Jurkat, Clone E6-1 (cell line): ENCODE data around the gene OR2J2. TPM values are rescaled to one million over a fixed set of nuclear protein-coding genes. Genes with fewer than 3 reads are reported as not detected.
"Not testable (repeated sequence)": the region's sequence is repeated elsewhere in the genome, so short reads cannot be mapped to it uniquely, and the experiment has no call there.

Experiments used
- DNase-seq: peaks from one replicate; pipeline ENCODE4 v3.0.0-alpha.2; 2011; ENCODE audit warnings: low read depth, low spot score
- H3K4me3 ChIP-seq: 2 replicates; pipeline ENCODE4 v1.5.1; 2011; ENCODE audit warnings: mild to moderate bottlenecking, low read length, control low read depth, moderate library complexity
- polyA plus RNA-seq: library from polyadenylated mRNA; unstranded; fragments of >200 nt; gene quantifications from one replicate; pipeline ENCODE4 v1.2.1, GENCODE V29; 2012; ENCODE audit warnings: missing spikeins; ENCODE audit not compliant: insufficient read length, insufficient read depth

The OR2J2 gene
- not detected for polyA plus RNA-seq

DNA sequence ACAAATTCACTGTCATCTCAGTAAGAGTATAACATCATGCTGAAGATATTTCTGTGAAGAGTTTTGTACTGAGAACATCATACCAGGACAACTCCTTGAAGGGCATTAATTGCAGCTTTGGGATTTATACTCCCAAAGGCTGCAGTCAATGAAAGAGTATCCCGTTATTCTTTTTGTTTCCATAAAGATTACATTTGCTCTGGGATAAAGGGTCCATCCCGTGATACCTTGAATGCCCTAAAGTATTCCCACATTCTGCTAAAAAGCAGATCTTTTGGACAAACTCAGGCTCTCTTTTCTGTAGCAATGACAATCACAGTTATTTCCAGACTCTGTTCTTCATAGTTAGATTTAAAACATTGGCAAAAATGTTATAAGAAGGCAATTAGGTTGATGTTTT is at the start of gene OR2J2:
TSS of gene OR2J2 (plus strand) at position 301 of the 400 bp plus-strand sequence. CDS start 2,729 bp downstream, outside the sequence.
- not testable (repeated sequence) for DNase-seq, H3K4me3 ChIP-seq

DNA sequence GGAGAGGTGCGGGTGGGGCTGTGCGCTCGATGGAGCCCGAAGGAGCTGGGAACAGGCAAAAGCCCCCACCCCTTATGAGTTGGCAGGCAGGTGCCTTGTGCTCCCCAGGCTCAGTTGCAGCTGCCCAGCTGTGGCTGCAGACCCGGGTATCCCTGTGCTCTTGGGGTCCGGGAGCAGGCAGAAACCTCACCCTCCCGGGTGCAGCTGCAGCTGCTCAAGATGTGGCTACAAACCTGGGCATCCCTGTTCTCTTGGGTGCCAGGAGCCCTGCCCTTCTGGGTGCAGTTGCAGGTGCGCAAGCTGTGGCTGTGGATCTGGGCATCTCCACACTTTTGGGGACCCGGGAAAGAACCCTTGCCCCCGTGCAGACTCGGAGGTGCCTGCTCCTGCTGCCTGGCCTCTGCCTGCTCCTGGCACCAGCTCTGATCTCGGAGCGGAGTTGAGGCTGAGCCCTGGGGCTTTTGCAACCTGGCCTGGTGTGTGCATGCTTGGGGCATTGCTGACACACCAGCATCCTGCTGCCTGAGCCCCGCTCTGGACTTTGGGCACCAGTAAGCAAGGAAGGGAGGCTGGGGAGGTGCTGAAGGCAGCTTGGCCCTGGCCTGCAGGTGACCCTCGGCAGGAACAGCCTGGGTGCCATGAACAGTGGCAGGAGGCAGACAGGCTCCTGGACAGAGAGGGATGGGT is 41.2 kb upstream of the OR2J2 start:
- no peak for DNase-seq
- H3K4me3 ChIP-seq: no peak overlapping the region

DNA sequence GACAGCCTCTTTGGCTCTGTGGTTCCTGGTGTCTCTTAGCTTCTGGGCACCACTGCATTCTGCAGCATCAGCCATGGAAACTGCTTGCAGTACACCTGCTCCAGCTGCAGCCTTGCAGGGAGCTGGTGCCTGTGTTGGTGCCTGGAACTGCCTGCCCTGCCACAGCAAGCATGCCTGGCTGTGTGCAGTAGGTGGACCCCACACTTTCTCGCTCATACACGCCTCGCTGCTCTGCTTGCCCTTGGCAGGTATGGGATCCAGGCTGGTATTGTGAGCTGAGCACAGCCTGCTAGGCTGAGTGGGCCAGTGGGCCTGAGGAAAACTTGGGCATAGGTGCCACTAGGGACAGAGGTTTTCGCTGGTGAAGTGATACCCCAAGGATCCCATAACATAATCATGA is 40.1 kb upstream of the OR2J2 start:
- DNase-seq: no peak
- no peak overlapping the region for H3K4me3 ChIP-seq

DNA sequence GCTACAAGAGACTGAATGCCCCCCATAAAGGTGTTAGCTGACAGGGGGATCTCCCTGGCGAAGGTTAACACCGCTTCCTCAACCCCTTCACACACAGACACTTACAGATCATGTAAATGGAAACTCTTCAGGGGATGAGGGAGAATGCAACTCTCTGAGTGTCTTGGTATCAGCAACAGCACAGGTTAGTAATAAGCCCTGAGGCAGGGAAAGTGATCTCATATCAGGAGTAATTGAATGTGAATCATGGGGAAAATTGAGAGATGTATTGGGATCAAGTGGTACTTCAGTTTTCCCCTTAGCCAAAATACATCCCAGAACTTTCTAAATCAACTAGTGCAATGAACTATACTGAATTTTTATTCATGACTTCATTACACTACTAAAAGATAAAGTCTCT is 39.0 kb upstream of the OR2J2 start:
- H3K4me3 ChIP-seq: no peak overlapping the region
- DNase-seq: no peak

DNA sequence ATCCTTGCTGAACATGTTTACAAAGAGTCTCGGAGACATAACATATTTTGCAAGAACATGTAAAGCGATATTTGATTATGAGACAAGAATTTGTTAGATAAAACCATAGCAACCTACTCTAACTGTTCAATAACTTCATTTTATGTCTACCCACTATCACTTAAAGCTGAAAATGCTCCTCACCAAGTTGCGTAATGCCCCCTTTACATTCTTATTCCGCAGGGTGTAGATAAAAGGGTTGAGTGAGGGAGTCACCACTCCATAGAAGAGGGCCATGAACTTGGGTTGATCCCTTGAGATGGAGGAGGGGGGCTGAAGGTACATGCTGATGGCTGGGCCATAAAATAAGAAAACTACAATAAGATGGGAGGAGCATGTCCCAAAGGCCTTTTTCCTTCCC is 33.0 kb upstream of the OR2J2 start:
- no peak overlapping the region for H3K4me3 ChIP-seq
- no peak for DNase-seq

GRCh38 chr6:29141606-29142005 is 29.1 kb upstream of the OR2J2 start:
- no peak for DNase-seq
- no peak overlapping the region for H3K4me3 ChIP-seq

DNA sequence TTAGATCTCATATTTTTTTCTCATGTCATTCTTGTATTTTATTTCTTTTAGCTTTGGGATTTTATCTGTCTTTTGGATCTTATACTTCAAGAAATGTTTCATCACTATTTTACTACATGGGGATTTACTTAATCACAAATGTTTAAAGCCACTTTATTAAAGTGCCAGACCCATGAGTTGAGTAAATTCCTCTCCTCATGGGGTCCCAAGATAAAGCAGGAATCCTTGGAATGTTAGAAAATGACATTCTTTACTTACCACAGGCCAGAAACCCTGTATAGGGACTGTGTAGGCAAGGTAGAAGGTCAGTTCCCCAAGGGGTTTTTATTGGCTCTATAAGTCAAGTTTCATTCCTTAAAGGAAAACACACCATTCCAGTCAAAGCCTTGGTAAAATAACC is 28.4 kb upstream of the OR2J2 start:
- no peak overlapping the region for H3K4me3 ChIP-seq
- no peak for DNase-seq

- DNase-seq: no peak
- no peak overlapping the region for H3K4me3 ChIP-seq
Measured at GRCh38 chr6:29146179-29146578, 24.5 kb upstream of the OR2J2 start.

- DNase-seq: no peak
Measured at GRCh38 chr6:29147074-29147473, 23.6 kb upstream of the OR2J2 start.

GRCh38 chr6:29149444-29149843 is 21.3 kb upstream of the OR2J2 start:
- DNase-seq, H3K4me3 ChIP-seq: not testable (repeated sequence)

More at GRCh38 chr6:29147074-29147473, 23.6 kb upstream of the OR2J2 start:
- no peak overlapping the region for H3K4me3 ChIP-seq

- no peak for DNase-seq
- no peak overlapping the region for H3K4me3 ChIP-seq
Measured at GRCh38 chr6:29153083-29153482, 17.6 kb upstream of the OR2J2 start.

DNA sequence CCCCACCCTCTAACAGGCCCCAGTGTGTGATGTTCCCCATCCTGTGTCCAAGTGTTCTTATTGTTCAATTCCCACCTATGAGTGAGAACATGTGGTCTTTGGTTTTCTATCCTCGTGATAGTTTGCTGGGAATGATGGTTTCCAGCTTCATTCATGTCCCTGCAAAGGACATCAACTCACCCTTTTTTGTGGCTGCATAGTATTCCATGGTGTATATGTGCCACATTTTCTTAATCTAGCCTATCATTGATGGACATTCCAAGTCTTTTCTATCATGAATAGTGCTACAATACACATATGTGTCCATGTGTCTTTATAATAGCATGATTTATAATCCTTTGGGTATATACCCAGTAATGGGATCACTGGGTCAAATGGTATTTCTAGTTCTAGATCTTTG is 15.5 kb upstream of the OR2J2 start:
- H3K4me3 ChIP-seq, DNase-seq: not testable (repeated sequence)

DNA sequence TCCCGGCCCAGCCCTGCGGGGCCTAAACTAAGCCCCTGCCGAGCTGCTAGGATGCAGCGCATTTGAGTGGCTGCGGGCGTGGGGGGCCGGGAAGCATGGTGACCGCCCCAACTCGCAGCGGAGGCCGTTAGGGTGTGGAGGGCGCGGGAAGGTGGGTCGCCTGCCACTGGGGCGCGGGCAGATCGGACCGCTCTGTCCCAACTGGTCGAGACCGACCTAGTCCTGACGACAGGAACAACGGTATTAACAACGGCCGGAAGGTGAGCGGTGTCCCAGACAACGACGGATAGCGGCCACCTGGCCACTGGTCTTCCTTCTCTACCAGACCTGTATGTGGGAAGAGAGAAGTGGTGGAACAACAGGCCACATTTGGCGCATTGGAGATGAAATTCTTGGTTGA is 10.8 kb upstream of the OR2J2 start:
- DNase-seq, H3K4me3 ChIP-seq: not testable (repeated sequence)

DNA sequence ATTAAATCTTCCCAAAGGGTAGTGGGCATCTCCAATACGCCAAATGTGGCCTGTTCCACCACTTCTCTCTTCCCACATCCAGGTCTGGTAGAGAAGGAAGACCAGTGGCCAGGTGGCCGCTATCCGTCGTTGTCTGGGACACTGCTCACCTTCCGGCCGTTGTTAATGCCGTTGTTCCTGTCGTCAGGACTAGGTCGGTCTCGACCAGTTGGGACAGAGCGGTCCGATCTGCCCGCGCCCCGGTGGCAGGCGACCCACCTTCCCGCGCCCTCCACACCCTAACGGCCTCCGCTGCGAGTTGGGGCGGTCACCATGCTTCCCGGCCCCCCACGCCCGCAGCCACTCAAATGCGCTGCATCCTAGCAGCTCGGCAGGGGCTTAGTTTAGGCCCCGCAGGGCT is 5.1 kb upstream of the OR2J2 start:
- DNase-seq, H3K4me3 ChIP-seq: not testable (repeated sequence)

- DNase-seq: no peak
- no peak overlapping the region for H3K4me3 ChIP-seq
Measured at GRCh38 chr6:29171736-29172135, 1.0 kb downstream of the OR2J2 start.

GRCh38 chr6:29183594-29183993 is 12.9 kb downstream of the OR2J2 start:
- DNase-seq: no peak
- no peak overlapping the region for H3K4me3 ChIP-seq

- H3K4me3 ChIP-seq, DNase-seq: not testable (repeated sequence)
Measured at GRCh38 chr6:29188659-29189058, 18.0 kb downstream of the OR2J2 start.

DNA sequence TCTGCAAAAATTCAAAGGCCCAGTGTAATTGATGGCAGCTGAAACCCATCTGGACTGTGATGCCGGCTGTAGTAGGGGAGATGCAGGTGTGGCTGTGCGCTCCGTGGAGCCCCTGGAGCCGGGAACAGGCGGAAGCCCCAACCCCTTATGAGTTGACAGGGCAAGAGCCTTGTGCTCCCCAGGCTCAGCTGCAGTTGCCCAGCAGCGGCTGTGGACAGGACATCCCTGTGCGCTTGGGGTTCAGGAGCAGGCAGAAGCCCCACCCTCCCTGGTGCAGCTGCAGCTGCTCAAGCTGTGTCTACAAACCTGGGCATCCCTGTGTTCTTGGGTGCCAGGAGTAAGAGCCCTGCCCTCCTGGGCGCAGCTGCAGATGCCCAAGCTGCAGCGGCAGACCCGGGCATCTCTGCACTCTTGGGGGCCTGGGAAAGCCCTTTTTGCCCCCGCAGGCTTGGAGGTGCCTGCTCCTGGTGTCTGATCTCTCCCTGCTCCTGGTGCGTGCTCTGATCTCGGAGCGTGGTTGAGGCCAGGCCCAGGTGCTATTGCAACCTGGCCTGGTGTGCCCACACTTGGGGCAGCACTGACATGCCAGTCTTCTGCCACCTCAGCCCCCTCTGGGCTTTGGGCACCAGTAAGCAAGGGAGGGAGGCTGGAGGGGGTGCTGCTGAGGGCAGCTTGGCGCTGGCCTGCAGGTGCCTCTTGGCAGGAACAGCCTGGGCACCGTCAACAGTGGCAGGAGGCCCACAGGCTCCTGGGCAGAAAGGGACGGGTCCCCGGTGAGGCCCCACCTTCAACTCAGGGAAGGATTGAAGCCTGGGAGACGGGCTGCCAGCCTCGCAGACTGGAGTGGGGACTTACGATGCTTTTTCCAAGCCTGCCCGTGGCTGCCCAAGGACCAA is 30.3 kb downstream of the OR2J2 start:
- no peak for DNase-seq
- H3K4me3 ChIP-seq: no peak overlapping the region

DNA sequence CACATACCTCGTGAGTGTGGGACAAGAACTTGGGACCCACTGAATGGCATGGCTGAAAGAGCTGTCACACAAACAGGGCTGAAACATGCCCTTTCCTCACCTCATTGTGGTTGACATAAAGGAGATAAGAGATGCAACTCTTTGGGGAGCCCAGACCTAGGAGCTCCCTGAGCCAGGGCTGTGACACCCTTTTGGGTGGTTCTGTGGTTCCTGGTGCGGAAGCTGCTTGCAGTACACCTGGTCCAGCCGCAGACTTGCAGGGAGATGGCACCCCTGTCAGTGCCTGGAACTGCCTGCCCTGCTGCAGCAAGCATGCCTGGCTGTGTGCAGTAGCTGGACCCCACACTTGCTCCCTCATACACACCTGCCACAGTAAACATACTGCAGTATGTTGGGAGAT is 31.3 kb downstream of the OR2J2 start:
- peak; percentile 44 for DNase-seq
- no peak overlapping the region for H3K4me3 ChIP-seq

GRCh38 chr6:29211488-29211887 is 40.8 kb downstream of the OR2J2 start:
- DNase-seq: no peak
- H3K4me3 ChIP-seq: no peak overlapping the region
